GM23248 (cell line): ENCODE data around the gene MATR3. TPM values are rescaled to one million over a fixed set of nuclear protein-coding genes. Genes with fewer than 3 reads are reported as not detected.

ENCODE experiments used
- DNase-seq: peaks from one replicate; pipeline ENCODE4 v3.0.0-alpha.2; 2015
- H2AFZ ChIP-seq: fragments of 200-600 bp; sonication (generic); 2 replicates; pipeline ENCODE4 v1.6.1; 2016; ENCODE audit warnings: antibody characterized with exemption
- H3F3A ChIP-seq: fragments of 200-600 bp; sonication (generic); 2 replicates; pipeline ENCODE4 v1.6.1; 2016; ENCODE audit warnings: mild to moderate bottlenecking, antibody characterized with exemption, mixed run types; ENCODE audit not compliant: insufficient read depth
- H3K27ac ChIP-seq: fragments of 200-600 bp; sonication (generic); 2 replicates; pipeline ENCODE4 v1.5.1; 2016; ENCODE audit warnings: mild to moderate bottlenecking
- H3K27me3 ChIP-seq: fragments of 200-600 bp; sonication (generic); replicated peaks from 2 replicates; pipeline ENCODE4 v1.6.1; 2016; ENCODE audit warnings: mild to moderate bottlenecking; ENCODE audit not compliant: insufficient read depth
- H3K36me3 ChIP-seq: fragments of 200-600 bp; sonication (generic); 2 replicates; pipeline ENCODE4 v1.6.1; 2016; ENCODE audit warnings: low read depth, mild to moderate bottlenecking
- H3K4me1 ChIP-seq: fragments of 200-600 bp; sonication (generic); 2 replicates; pipeline ENCODE4 v1.6.1; 2016; ENCODE audit warnings: mild to moderate bottlenecking; ENCODE audit not compliant: insufficient read depth
- H3K4me2 ChIP-seq: fragments of 200-600 bp; sonication (generic); one replicate; pipeline ENCODE4 v1.6.1; 2016; ENCODE audit warnings: mild to moderate bottlenecking; ENCODE audit not compliant: unreplicated experiment
- H3K4me3 ChIP-seq: fragments of 200-600 bp; sonication (generic); 2 replicates; pipeline ENCODE4 v1.5.1; 2016; ENCODE audit warnings: mild to moderate bottlenecking
- H3K79me2 ChIP-seq: fragments of 200-600 bp; sonication (generic); 2 replicates; pipeline ENCODE4 v1.6.1; 2016; ENCODE audit warnings: mild to moderate bottlenecking; ENCODE audit not compliant: insufficient read depth
- H3K9ac ChIP-seq: fragments of 200-600 bp; sonication (generic); 2 replicates; pipeline ENCODE4 v1.6.1; 2016; ENCODE audit warnings: mild to moderate bottlenecking
- H3K9me2 ChIP-seq: fragments of 200-600 bp; sonication (generic); 2 replicates; pipeline ENCODE4 v1.6.1; 2016; ENCODE audit warnings: mixed run types, mild to moderate bottlenecking, moderate library complexity; ENCODE audit not compliant: insufficient read depth
- H3K9me3 ChIP-seq: fragments of 200-600 bp; sonication (generic); one replicate; pipeline ENCODE4 v1.6.1; 2017; ENCODE audit warnings: low read depth
- H4K20me1 ChIP-seq: fragments of 200-600 bp; sonication (generic); 2 replicates; pipeline ENCODE4 v1.6.0; 2016; ENCODE audit not compliant: insufficient read depth
- EZH2 ChIP-seq: fragments of 200-600 bp; sonication (generic); IDR thresholded peaks from 2 replicates; pipeline ENCODE4 v1.6.1; 2018; ENCODE audit warnings: antibody characterized with exemption, mild to moderate bottlenecking; ENCODE audit not compliant: insufficient read depth, poor library complexity, severe bottlenecking
- EZH2phosphoT487 ChIP-seq: fragments of 200-600 bp; sonication (generic); IDR thresholded peaks from 2 replicates; pipeline ENCODE4 v1.6.1; 2018; ENCODE audit warnings: antibody characterized with exemption, moderate library complexity, mild to moderate bottlenecking, low read depth; ENCODE audit not compliant: insufficient read depth
- WGBS, 2 experiments: methylation state at CpG; one replicate each; pipeline ENCODE4 v1.1.6; 2015 to 2017; ENCODE audit warnings: low lambda C conversion rate in 2 of 2, low coverage in 1 of 2; ENCODE audit errors: missing lambda C conversion rate in 2 of 2; 5-methylcytosine and 5-hydroxymethylcytosine counted together
- in situ Hi-C: fragments of 300-500 bp; cut with MboI; formaldehyde crosslinking; loops from 2 replicates; pipeline ENCODE4 v1.15.0; 2020
- polyA plus RNA-seq: library from polyadenylated mRNA; unstranded; fragments of >200 nt; fragmentation: Nextera tagmentation; extraction: Ambion mirVana; gene quantifications from 2 replicates; pipeline ENCODE4 v1.2.1, GENCODE V29; 2016
- total RNA-seq: library from RNA; depleted of rRNA; stranded (reverse); fragments of >200 nt; shearing (Covaris generic); gene quantifications from 2 replicates; pipeline ENCODE4 v1.2.3, GENCODE V29; 2014

Gene MATR3
- total and polyA plus RNA-seq, 2 experiments from 2014 or later = 198 to 215 TPM

- peak overlapping the region; percentile 95 for H3K4me2 ChIP-seq
- H3K9ac ChIP-seq = peak overlapping the region; percentile 99
- peak overlapping the region; percentile 87 for H3K4me3 ChIP-seq
- H3K79me2 ChIP-seq = peaks cover 45% of the 10 kb centered on the region
- peaks cover 18% of the 10 kb centered on the region; the same call in 1 of the 2 replicates for H3K4me1 ChIP-seq
- H3K9me2 ChIP-seq = no peaks in the 10 kb centered on the region
- peaks cover 30% of the 10 kb centered on the region for H3F3A ChIP-seq
- peak overlapping the region; percentile 92 for H2AFZ ChIP-seq
- H3K36me3 ChIP-seq = no peaks in the 10 kb centered on the region
- no peaks in the 10 kb centered on the region for H3K9me3 ChIP-seq
- no peaks in the 10 kb centered on the region for H3K27me3 ChIP-seq
- WGBS, 2 experiments = 1% methylated on average over 17 of the region's 17 CpGs
- no peak for DNase-seq
- peaks cover 27% of the 10 kb centered on the region for H4K20me1 ChIP-seq
- in situ Hi-C loops = no loop called here
- TF ChIP-seq EZH2 (no peak), EZH2phosphoT487 (no peak)
- H3K27ac ChIP-seq = peak overlapping the region; percentile 50
Observed at GRCh38 chr5:139341187-139341688, 47.7 kb downstream of the MATR3 start.

- H3K9me2 ChIP-seq = no peaks in the 10 kb centered on the region
- in situ Hi-C loops = no loop called here
- H4K20me1 ChIP-seq = peaks cover 27% of the 10 kb centered on the region
- H3K9ac ChIP-seq = peak within 1 kb of the TSS; percentile 99
- H2AFZ ChIP-seq = peak within 1 kb of the TSS; percentile 92
- H3K4me2 ChIP-seq = peak within 1 kb of the TSS; percentile 95
- H3K79me2 ChIP-seq = peaks cover 51% of the 10 kb centered on the region
- peaks cover 16% of the 10 kb centered on the region; the same call in 1 of the 2 replicates for H3K4me1 ChIP-seq
- WGBS, 2 experiments = 1% methylated on average over 61 to 63 of the region's 66 CpGs
- peak within 1 kb of the TSS; percentile 87 for H3K4me3 ChIP-seq
- H3F3A ChIP-seq = peaks cover 23% of the 10 kb centered on the region
- peak; percentile 99 for DNase-seq
- TF ChIP-seq EZH2 (no peak), EZH2phosphoT487 (no peak)
- no peaks in the 10 kb centered on the region for H3K36me3 ChIP-seq
- H3K9me3 ChIP-seq = no peaks in the 10 kb centered on the region
- no peaks in the 10 kb centered on the region for H3K27me3 ChIP-seq
- H3K27ac ChIP-seq = peak within 1 kb of the TSS; percentile 96
Observed at GRCh38 chr5:139341689-139342422, 48.3 kb downstream of the MATR3 start, which contains the start of gene PAIP2. PAIP2 (plus strand) TSS chr5:139341854; CDS start chr5:139363785, 21,931 bp downstream.

GRCh38 chr5:139342423-139342723 is 48.8 kb downstream of the MATR3 start:
- peak overlapping the region; percentile 75; the same call in 1 of the 2 replicates for H2AFZ ChIP-seq
- peak overlapping the region; percentile 87 for H3K4me3 ChIP-seq
- DNase-seq = no peak
- no peaks in the 10 kb centered on the region for H3K9me2 ChIP-seq
- H3K27me3 ChIP-seq = no peaks in the 10 kb centered on the region
- no peaks in the 10 kb centered on the region for H3K36me3 ChIP-seq
- peak overlapping the region; percentile 99 for H3K9ac ChIP-seq
- WGBS, 2 experiments = 1% methylated on average over 15 to 16 of the region's 16 CpGs
- H4K20me1 ChIP-seq = peaks cover 27% of the 10 kb centered on the region
- peaks cover 16% of the 10 kb centered on the region; the same call in 1 of the 2 replicates for H3K4me1 ChIP-seq
- peak overlapping the region; percentile 95 for H3K4me2 ChIP-seq
- peaks cover 23% of the 10 kb centered on the region for H3F3A ChIP-seq
- TF ChIP-seq EZH2phosphoT487 = no peak
- TF ChIP-seq EZH2 = no peak
- H3K79me2 ChIP-seq = peaks cover 56% of the 10 kb centered on the region
- peak overlapping the region; percentile 96 for H3K27ac ChIP-seq
- in situ Hi-C loops = no loop called here
- no peaks in the 10 kb centered on the region for H3K9me3 ChIP-seq

GRCh38 chr5:139343476-139343875 is 49.9 kb downstream of the MATR3 start:
- Histone ChIP-seq H3K4me2 (peak overlapping the region; percentile 95), H4K20me1 (peaks cover 30% of the 10 kb centered on the region), H3K9me2 (no peaks in the 10 kb centered on the region), H3K4me3 (peak overlapping the region; percentile 87), H3K27ac (peak overlapping the region; percentile 96), H3K9ac (peak overlapping the region; percentile 99), H2AFZ (no peak overlapping the region), H3F3A (peaks cover 20% of the 10 kb centered on the region), H3K36me3 (no peaks in the 10 kb centered on the region), H3K9me3 (no peaks in the 10 kb centered on the region), H3K4me1 (peaks cover 16% of the 10 kb centered on the region; the same call in 1 of the 2 replicates), H3K27me3 (no peaks in the 10 kb centered on the region), H3K79me2 (peaks cover 67% of the 10 kb centered on the region)
- no peak for TF ChIP-seq EZH2
- no peak for TF ChIP-seq EZH2phosphoT487
- DNase-seq = no peak
- in situ Hi-C loops = no loop called here
- WGBS, 2 experiments = 77 to 80% methylated on average over 9 of the region's 9 CpGs
